Testis (tissue), 3 donors: ENCODE results near the gene CCDC71L. TPM values are rescaled to one million over a fixed set of nuclear protein-coding genes. Genes with fewer than 3 reads are reported as not detected.

Experiments used
- DNase-seq: peaks from one replicate; pipeline ENCODE4 v3.0.0-alpha.2; 2019
- H3K27ac ChIP-seq, 2 donors: fragments of 200-600 bp; sonication (generic); one replicate each; pipeline ENCODE4 v1.5.1; 2019
- H3K27me3 ChIP-seq: fragments of 200-600 bp; sonication (generic); one replicate; pipeline ENCODE4 v1.5.1; 2019
- H3K36me3 ChIP-seq: fragments of 200-600 bp; sonication (generic); one replicate; pipeline ENCODE4 v1.5.1; 2017; ENCODE audit warnings: low read depth; ENCODE audit errors: missing control alignments
- H3K4me1 ChIP-seq: fragments of 200-600 bp; sonication (generic); one replicate; pipeline ENCODE4 v1.5.1; 2019
- H3K4me3 ChIP-seq, 2 donors: fragments of 200-600 bp; sonication (generic); one replicate each; pipeline ENCODE4 v1.5.1; 2017 to 2019
- H3K9me3 ChIP-seq: fragments of 200-600 bp; sonication (generic); one replicate; pipeline ENCODE4 v1.5.1; 2017
- CTCF ChIP-seq, 3 experiments: fragments of 450-650 bp in 2 of 3; fragments of 200-600 bp in 1 of 3; sonication (generic) in 1 of 3; IDR thresholded peaks; one replicate each; pipeline ENCODE4 v1.5.1; 2016 to 2019; ENCODE audit warnings: antibody characterized with exemption in 3 of 3, mild to moderate bottlenecking in 2 of 3, moderate library complexity in 1 of 3
- POLR2A ChIP-seq: fragments of 450-650 bp; IDR thresholded peaks from one replicate; pipeline ENCODE4 v1.6.1; 2017; ENCODE audit warnings: antibody characterized with exemption, mild to moderate bottlenecking, moderate library complexity
- WGBS, 2 donors: methylation state at CpG; one replicate each; pipeline ENCODE4 v1.1.5; 2018; 5-methylcytosine and 5-hydroxymethylcytosine counted together
- intact Hi-C: fragments of 100-400 bp; cut with DNase I; formaldehyde crosslinking; loops from one replicate; pipeline ENCODE4 v1.15.1; 2023; ENCODE audit warnings: low total_unique reads
- polyA plus RNA-seq: library from polyadenylated mRNA; stranded (reverse); fragments of 350-450 nt; fragmentation: Illumina TruSeq; extraction: RNeasy Lipid Tissue Mini Kit (QIAGEN cat#74804); gene quantifications from one replicate; pipeline ENCODE4 v1.2.3, GENCODE V29; 2014; ENCODE audit warnings: low read depth, low replicate concordance; ENCODE audit not compliant: insufficient read depth
- total RNA-seq, 2 donors: library from RNA; depleted of rRNA; stranded (reverse); fragments of >200 nt; gene quantifications; one replicate each; pipeline ENCODE4 v1.2.3, GENCODE V29; 2016

CCDC71L gene
- total and polyA plus RNA-seq, 3 donors from 2014 or later: 10.0 to 38.0 (median 33.9) TPM

GRCh38 chr7:106634958-106635357, 26.0 kb downstream of the CCDC71L start:
- TF ChIP-seq POLR2A: no peak
- TF ChIP-seq CTCF (IDR thresholded peaks at IDR 0.05): no peak
- WGBS, 2 donors: 69 to 94% methylated on average over 2 of the region's 2 CpGs
- no peak overlapping the region for H3K27ac ChIP-seq
- no peaks in the 10 kb centered on the region for H3K9me3 ChIP-seq
- H3K4me1 ChIP-seq: no peaks in the 10 kb centered on the region
- no peak overlapping the region for H3K4me3 ChIP-seq
- no peaks in the 10 kb centered on the region for H3K36me3 ChIP-seq
- intact Hi-C loops: no loop called here
- DNase-seq: no peak
- no peaks in the 10 kb centered on the region for H3K27me3 ChIP-seq

GRCh38 chr7:106630648-106631047, 30.3 kb downstream of the CCDC71L start:
- intact Hi-C loops: no loop called here
- TF ChIP-seq CTCF (IDR thresholded peaks at IDR 0.05) (no peak), POLR2A (no peak)
- no peak overlapping the region for H3K4me3 ChIP-seq

GRCh38 chr7:106629516-106629915, 31.4 kb downstream of the CCDC71L start:
- DNase-seq: no peak
- no peak for TF ChIP-seq CTCF (IDR thresholded peaks at IDR 0.05)
- no peak for TF ChIP-seq POLR2A
- Histone ChIP-seq H3K4me1 (no peaks in the 10 kb centered on the region), H3K9me3 (no peaks in the 10 kb centered on the region), H3K4me3 (no peak overlapping the region), H3K27ac (no peak overlapping the region), H3K27me3 (no peaks in the 10 kb centered on the region), H3K36me3 (no peaks in the 10 kb centered on the region)
- intact Hi-C loops: no loop called here
- WGBS, 2 donors: 32 to 45% methylated on average over 2 of the region's 2 CpGs

More at GRCh38 chr7:106630648-106631047, 30.3 kb downstream of the CCDC71L start:
- H3K4me1 ChIP-seq: no peaks in the 10 kb centered on the region
- no peak overlapping the region for H3K27ac ChIP-seq
- no peak for DNase-seq
- no peaks in the 10 kb centered on the region for H3K36me3 ChIP-seq
- no peaks in the 10 kb centered on the region for H3K27me3 ChIP-seq
- H3K9me3 ChIP-seq: no peaks in the 10 kb centered on the region

- no peak overlapping the region for H3K27ac ChIP-seq
- TF ChIP-seq POLR2A (no peak), CTCF (IDR thresholded peaks at IDR 0.05) (no peak)
- H3K4me3 ChIP-seq: no peak overlapping the region
- intact Hi-C loops: no loop called here
- H3K4me1 ChIP-seq: no peaks in the 10 kb centered on the region
- no peaks in the 10 kb centered on the region for H3K36me3 ChIP-seq
- H3K27me3 ChIP-seq: no peaks in the 10 kb centered on the region
- WGBS, 2 donors: 75 to 76% methylated on average over 6 of the region's 6 CpGs
- no peaks in the 10 kb centered on the region for H3K9me3 ChIP-seq
- DNase-seq: no peak
Observed at GRCh38 chr7:106626376-106627164, 34.4 kb downstream of the CCDC71L start.
